ENCODE results near the gene SOX6.

Gene SOX6

GRCh38 chr11:16347928-16348685 lies 8.2 kb downstream of the SOX6 start:
- no peaks in the 10 kb centered on the region for H3K36me3 ChIP-seq
- no peak overlapping the region for H3K27ac ChIP-seq
- H4K20me1 ChIP-seq: no peaks in the 10 kb centered on the region
- TF ChIP-seq Cebpa-rat (IDR thresholded peaks at IDR 0.05): no peak
- no peak overlapping the region for H3K4me3 ChIP-seq
- no peak overlapping the region for H3K9ac ChIP-seq
- no peaks in the 10 kb centered on the region for H3K27me3 ChIP-seq
- H3K4me1 ChIP-seq: no peaks in the 10 kb centered on the region
- H3K4me2 ChIP-seq: no peak overlapping the region
- no peaks in the 10 kb centered on the region for H3K9me3 ChIP-seq

DNA sequence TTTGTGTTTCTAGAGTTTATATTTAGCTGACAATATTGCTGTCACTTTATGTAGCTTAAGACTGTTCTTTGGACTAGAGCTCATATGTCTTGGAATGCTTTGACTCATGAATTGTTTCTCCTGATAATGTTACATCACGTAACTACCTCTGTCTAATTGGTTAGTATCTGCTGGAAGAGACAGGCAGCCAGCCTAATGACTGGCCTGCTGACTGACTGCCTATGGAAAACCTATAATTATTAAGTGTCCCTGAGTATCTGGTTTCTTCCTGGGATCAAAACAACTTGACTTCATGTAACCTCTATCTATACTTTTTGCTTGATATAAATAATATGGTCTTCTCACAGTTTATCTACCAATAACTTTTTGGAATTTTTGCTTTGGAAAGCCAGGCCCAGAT lies 9.4 kb downstream of the SOX6 start:
- Histone ChIP-seq H3K4me2 (no peak overlapping the region), H3K9ac (no peak overlapping the region), H3K27me3 (no peaks in the 10 kb centered on the region), H3K4me1 (no peaks in the 10 kb centered on the region), H3K36me3 (no peaks in the 10 kb centered on the region), H3K27ac (no peak overlapping the region), H3K9me3 (no peaks in the 10 kb centered on the region), H4K20me1 (no peaks in the 10 kb centered on the region), H3K4me3 (no peak overlapping the region)
- TF ChIP-seq Cebpa-rat (IDR thresholded peaks at IDR 0.05): no peak

- no peaks in the 10 kb centered on the region for H3K9me3 ChIP-seq
- no peaks in the 10 kb centered on the region for H4K20me1 ChIP-seq
Measured at GRCh38 chr11:16341853-16342252, 14.5 kb downstream of the SOX6 start.

DNA sequence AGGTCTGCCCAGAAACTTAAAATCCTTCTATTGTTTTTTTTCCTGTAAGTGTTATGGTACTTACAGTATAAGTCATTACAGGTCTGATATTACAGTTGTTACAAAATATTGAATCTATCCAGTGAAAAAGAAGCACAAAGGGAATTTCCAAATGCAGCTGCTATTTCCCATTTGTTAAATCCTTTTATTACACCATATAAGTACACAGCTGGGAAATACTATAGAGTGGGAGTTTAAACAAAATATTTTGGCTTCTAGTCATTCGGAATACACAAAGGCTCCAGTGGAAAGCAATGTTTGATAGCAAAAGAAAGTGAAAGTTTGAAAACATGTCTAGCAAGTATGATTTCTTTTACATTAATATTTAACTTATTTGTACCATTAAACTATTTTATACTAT lies 18.0 kb downstream of the SOX6 start:
- Histone ChIP-seq H3K9me3 (no peaks in the 10 kb centered on the region), H3K4me2 (no peak overlapping the region), H3K27ac (no peak overlapping the region)

More at GRCh38 chr11:16341853-16342252, 14.5 kb downstream of the SOX6 start:
- Histone ChIP-seq H3K9ac (no peak overlapping the region), H3K4me2 (no peak overlapping the region), H3K4me1 (no peaks in the 10 kb centered on the region), H3K27ac (no peak overlapping the region), H3K27me3 (no peaks in the 10 kb centered on the region), H3K36me3 (no peaks in the 10 kb centered on the region), H3K4me3 (no peak overlapping the region)
- no peak for TF ChIP-seq Cebpa-rat (IDR thresholded peaks at IDR 0.05)

GRCh38 chr11:16337421-16338213 lies 18.7 kb downstream of the SOX6 start:
- Histone ChIP-seq H3K27ac (no peak overlapping the region), H3K4me3 (no peak overlapping the region), H3K27me3 (no peaks in the 10 kb centered on the region), H3K4me1 (no peaks in the 10 kb centered on the region), H3K9me3 (no peaks in the 10 kb centered on the region), H3K9ac (no peak overlapping the region), H3K4me2 (no peak overlapping the region), H4K20me1 (no peaks in the 10 kb centered on the region), H3K36me3 (no peaks in the 10 kb centered on the region)
- no peak for TF ChIP-seq Cebpa-rat (IDR thresholded peaks at IDR 0.05)

More for the DNA sequence above, 18.0 kb downstream of the SOX6 start:
- no peak for TF ChIP-seq Cebpa-rat (IDR thresholded peaks at IDR 0.05)
- H4K20me1 ChIP-seq: no peaks in the 10 kb centered on the region
- H3K9ac ChIP-seq: no peak overlapping the region
- no peak overlapping the region for H3K4me3 ChIP-seq
- no peaks in the 10 kb centered on the region for H3K27me3 ChIP-seq
- no peaks in the 10 kb centered on the region for H3K36me3 ChIP-seq
- H3K4me1 ChIP-seq: no peaks in the 10 kb centered on the region

DNA sequence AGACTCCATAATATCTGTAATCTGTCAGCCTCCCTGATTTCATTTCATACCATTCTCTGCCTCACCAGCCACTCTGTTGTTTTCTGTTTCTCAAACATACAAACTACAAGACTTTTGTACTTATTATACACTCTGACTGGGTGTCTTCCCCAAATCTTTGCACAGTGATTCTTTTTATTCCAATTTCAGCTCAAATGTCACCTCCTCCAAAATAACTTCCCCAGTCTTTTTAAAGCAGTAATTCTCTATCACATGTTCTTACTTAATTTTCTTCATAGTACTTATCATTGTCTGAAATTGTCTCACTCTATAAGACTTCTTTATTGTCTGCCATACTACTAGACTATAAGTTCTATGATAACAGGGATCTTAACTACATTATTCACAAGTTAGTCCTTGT lies 19.6 kb downstream of the SOX6 start:
- Histone ChIP-seq H3K36me3 (no peaks in the 10 kb centered on the region), H3K4me2 (no peak overlapping the region), H3K4me3 (no peak overlapping the region), H4K20me1 (no peaks in the 10 kb centered on the region), H3K9me3 (no peaks in the 10 kb centered on the region), H3K9ac (no peak overlapping the region), H3K4me1 (no peaks in the 10 kb centered on the region), H3K27me3 (no peaks in the 10 kb centered on the region), H3K27ac (no peak overlapping the region)
- no peak for TF ChIP-seq Cebpa-rat (IDR thresholded peaks at IDR 0.05)

- no peak overlapping the region for H3K9ac ChIP-seq
- H3K27ac ChIP-seq: no peak overlapping the region
- H3K4me1 ChIP-seq: no peaks in the 10 kb centered on the region
- no peaks in the 10 kb centered on the region for H3K36me3 ChIP-seq
- H3K4me2 ChIP-seq: no peak overlapping the region
- H4K20me1 ChIP-seq: no peaks in the 10 kb centered on the region
- TF ChIP-seq Cebpa-rat (IDR thresholded peaks at IDR 0.05): no peak
- no peaks in the 10 kb centered on the region for H3K27me3 ChIP-seq
- H3K4me3 ChIP-seq: no peak overlapping the region
- no peaks in the 10 kb centered on the region for H3K9me3 ChIP-seq
Measured at GRCh38 chr11:16336204-16336603, 20.1 kb downstream of the SOX6 start.

GRCh38 chr11:16335236-16335962 lies 20.9 kb downstream of the SOX6 start:
- Histone ChIP-seq H3K9ac (no peak overlapping the region), H3K27ac (no peak overlapping the region), H3K4me3 (no peak overlapping the region), H3K9me3 (no peaks in the 10 kb centered on the region), H3K4me1 (no peaks in the 10 kb centered on the region), H3K4me2 (no peak overlapping the region), H3K36me3 (no peaks in the 10 kb centered on the region), H4K20me1 (no peaks in the 10 kb centered on the region), H3K27me3 (no peaks in the 10 kb centered on the region)
- TF ChIP-seq Cebpa-rat (IDR thresholded peaks at IDR 0.05): no peak

- Histone ChIP-seq H3K27ac (no peak overlapping the region), H3K4me1 (no peaks in the 10 kb centered on the region), H3K4me2 (no peak overlapping the region), H3K9ac (no peak overlapping the region), H3K9me3 (no peaks in the 10 kb centered on the region), H3K4me3 (no peak overlapping the region), H3K27me3 (no peaks in the 10 kb centered on the region), H3K36me3 (no peaks in the 10 kb centered on the region), H4K20me1 (no peaks in the 10 kb centered on the region)
- TF ChIP-seq Cebpa-rat (IDR thresholded peaks at IDR 0.05): no peak
Measured at GRCh38 chr11:16326679-16327297, 29.6 kb downstream of the SOX6 start.

All from BLaER1 (cell line).